NCI-H510A treated with DMSO at 0.1 percent for 48 hours (cell line): ENCODE measurements around the gene SSTR3.
"Not testable (repeated sequence)": the region's sequence is repeated elsewhere in the genome, so short reads cannot be mapped to it uniquely, and the experiment has no call there.

Experiments used
- DNase-seq: peaks from one replicate; lab custom pipeline; 2025; lab: John Stamatoyannopoulos, UW

The SSTR3 gene

DNA sequence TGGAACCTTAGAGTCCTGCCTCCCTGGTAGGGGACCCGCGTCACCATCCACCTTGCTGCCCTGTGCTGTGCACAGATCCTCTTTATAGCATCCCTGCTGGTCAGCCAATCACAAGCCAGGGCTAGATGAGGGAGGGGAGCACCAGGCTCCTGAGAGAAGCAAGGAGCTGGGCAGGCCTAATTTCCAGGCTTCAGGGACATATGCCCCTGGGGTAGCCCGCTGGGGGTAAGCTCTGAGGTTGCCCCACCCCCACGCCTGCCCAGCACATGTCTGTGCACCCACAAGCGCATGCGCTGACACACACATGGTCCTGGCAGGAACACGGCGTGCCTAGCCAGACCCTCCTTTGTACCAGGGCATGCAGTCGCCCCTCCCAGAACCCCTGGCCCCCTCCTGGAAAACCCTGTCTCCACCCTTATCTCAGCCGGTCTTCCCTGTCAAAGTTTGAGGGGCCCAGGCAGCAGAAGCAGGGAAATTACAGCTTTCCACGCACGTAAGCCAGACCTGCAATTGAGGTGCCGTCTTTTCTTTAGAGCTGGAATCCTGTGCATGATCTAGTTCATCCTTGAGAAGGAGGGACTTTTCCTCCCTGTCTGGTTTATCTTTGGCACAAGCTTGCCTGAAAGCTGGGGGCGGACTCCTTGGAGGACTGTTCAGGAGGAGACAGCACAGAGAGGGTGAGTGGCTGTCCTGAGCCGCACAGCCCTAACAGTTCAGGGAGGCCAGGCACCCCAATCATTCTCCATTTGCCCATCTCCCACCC, 2.1 kb downstream of the SSTR3 start:
- no peak for DNase-seq

GRCh38 chr22:37209140-37209845, 3.0 kb downstream of the SSTR3 start:
- no peak for DNase-seq

DNA sequence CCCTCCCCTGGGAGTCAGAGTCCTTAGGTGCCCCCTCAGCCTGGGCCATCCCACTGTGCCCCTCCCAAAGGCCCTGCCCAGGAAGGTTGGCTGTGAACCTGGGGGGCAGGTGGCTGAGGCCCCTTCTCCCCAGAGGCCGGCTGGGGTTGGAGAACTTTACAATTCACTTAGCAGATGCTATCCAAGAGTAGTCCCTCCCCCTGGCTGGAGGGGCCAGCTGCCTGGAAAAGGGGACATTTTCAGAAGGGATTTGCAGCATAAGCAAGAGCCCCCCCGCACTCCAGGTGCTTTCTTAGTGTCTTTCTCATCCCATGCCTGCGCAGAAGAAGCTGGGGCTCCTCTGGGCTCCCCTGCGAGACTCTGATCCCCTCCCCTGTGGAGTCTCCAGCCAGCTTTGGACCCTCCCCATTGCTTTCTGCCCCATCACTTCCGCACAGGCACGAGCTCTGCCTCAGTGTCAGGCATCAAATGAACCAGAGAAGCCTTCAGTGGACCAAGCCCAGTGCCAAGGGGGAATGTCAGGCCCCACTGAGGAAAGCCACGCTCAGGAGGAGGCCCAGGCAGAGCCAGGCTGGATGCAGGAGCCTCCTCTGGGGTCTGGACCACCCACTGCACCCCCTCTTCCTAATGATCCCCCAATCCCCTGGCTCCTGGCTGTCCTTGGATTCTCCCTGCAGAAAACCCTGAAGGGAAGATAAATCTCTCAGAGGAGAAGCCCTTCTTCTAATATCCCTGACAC, 3.7 kb downstream of the SSTR3 start:
- no peak for DNase-seq

DNA sequence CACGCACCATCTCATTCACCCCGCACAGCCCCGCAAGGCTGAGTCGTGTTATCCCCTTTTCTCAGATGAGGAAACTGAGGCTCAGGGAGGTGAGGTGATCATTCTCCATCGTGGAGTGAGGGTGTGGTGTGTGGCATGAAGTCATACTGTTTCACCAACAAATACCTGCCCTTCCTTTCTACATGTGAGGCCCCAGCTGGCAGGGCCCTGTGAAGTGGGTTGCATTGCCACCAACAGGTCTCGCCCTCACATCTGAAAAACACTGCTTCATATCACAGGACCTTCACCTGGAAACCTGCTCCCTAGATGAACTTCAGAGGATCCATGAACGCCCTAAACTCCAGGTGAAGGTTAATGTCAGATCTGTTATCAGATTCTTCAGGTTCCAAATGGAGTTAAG, 4.3 kb downstream of the SSTR3 start:
- no peak for DNase-seq

DNA sequence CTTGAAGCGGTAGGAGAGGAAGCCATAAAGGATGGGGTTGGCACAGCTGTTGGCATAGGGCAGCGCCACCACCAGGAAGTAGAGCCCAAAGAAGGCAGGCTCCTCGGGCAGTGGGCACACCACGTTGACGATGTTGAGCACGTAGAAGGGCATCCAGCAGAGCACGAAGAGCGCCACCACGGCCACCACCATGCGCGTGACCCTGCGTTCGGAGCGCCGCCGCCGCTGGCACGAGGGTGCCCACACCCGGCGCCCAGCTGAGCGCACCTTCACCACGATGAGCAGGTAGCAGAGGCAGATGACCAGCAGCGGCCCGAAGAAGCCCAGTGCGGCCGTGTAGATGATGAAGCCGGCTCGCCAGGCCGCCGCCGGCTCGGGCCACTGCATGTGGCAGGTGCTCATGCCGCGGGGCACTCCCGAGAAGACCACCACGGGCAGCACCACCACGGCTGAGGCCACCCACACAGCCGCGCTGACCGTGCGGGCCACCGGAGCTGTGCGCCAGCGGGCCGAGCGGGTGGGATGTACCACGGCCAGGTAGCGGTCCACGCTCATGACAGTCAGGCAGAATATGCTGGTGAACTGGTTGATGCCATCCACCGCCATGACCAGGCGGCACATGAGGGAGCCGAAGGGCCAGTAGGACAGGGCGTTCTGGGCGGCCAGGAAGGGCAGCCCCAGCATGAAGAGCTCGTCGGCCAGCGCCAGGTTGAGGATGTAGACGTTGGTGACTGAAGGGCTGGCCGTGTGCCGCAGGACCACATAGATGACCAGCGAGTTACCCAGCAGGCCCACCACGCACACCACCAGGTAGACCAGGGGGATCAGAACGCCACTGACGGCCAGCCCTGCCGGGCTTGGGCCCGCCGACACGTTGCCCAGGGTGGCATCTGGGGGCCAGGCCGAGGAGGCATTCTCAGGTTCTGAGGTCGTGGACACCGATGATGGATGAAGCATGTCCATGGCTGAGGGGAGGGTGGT, 5.1 kb downstream of the SSTR3 start:
- DNase-seq, result no peak

GRCh38 chr22:37206118-37206840, 6.0 kb downstream of the SSTR3 start:
- no peak for DNase-seq

- DNase-seq, result no peak
Measured at GRCh38 chr22:37205046-37205445, 7.2 kb downstream of the SSTR3 start.

DNA sequence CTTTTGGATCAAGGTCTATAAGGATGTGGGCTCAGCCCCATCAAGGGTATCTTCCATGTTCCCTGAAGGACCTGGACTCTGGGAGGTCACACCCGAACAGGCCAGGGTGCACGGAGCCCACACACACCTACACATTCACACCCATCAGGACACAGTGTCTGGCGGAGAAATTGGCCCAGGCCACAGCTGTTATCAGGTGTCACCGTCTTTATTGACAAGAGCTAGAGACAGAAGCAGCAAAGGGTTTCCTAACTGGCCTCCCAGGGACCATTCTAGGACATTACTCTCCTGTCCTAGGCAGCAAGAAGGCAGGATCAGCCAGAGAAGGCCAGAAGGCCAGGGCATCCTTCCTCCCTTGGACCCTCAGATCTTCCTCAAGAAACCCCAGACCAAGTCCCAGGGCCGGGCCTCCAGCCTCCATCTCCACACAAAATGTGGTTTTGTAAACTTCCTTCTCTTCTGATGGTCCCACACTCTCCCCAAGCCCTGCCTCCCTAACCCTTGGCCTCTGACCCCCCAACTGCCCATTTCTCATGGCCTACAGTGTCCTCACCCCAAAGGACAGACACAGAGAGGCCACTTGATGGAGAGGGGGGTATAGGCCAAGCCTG, 8.1 kb downstream of the SSTR3 start:
- no peak for DNase-seq

DNA sequence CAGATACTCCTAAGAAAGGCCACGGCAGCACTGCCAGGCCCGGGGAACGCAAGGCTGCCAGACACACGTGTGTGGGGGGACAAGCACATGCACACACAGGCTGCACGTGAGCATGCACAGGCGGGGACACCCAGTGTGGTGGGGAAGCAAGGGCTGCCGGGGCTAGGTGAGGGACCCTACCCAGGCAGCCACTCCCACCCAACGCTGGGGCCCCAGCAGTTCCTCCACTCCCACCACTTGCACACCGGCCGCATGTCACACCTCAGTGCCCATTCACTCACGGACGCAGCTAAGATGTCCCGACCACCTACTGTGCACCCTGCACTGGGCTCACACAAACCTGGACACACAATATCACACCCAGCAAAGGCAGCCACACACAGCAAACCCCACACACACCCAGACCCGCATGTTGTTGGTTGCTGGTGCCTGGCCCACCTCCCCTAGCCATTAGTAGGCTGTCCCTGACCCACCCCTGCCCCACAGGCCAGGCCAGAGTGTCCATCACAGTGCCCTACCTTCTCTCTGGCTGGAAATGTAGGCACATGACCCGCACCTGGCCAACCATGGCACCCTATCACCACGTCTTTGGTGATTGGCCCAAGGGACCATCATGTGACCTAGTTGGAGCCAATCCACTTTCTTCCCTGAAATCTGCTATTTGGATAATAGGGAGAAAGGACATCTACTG, 8.8 kb downstream of the SSTR3 start:
- DNase-seq, result no peak

GRCh38 chr22:37202716-37203115, 9.6 kb downstream of the SSTR3 start:
- DNase-seq, result no peak

DNA sequence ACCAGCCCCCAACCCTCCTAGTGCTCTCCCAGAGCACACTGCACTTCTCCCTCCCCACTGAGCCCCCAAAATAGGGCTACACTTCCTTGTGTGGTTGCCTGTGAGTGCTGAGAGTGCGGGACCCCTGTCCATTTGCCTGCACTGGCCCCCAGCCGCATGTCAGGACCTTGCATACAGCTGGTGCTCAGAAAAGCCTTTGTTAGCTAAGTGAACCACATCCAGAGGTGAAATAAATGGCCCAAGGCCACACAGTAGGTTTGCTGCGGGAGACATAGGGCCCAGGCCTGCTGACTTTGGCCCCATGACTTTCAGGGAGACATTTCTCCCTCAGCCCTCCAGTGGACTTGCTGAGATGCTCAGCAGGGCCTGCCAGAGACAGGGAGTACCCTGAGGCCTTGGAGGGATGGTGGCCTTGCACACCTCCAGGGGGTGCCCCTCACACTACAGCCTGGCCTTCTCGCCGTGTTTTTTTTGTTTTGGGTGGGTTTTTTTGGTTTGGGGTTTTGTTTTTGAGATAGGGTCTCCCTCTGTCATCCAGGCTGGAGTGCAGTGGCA, 10.2 kb downstream of the SSTR3 start:
- no peak for DNase-seq

DNA sequence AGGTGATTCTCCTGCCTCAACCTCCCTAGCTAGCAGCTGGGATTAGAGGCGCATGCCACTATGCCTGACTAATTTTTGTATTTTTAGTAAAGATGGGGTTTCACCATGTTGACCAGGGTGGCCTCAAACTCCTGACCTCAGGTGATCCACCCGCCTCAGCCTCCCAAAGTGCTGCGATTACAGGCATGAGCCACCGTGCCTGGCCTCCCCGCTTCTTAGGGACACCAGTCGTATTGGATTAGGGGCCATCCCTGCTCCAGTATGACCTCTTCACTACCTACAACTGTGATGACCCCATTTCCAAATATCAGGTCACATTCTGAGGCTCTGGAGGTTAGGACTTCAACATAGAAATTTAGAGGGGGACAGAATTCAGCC, 10.8 kb downstream of the SSTR3 start:
- DNase-seq, result not testable (repeated sequence)

DNA sequence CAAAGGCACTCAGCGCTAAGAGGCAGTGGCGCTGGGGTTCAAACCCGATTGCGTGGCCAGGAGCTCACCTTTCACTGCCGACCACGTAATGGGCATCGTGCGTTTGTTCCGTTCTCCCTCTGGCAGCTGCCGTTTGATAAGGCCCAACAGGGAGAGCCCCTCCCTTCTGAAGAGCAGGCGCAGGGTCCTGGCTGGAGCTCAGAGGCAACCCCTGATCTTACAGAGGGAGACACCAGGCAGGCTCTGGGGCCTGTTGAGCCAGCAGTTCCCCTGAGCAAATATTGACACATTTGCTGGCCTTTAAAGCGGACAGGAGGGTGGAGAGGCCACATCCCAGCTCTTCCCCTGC, 12.5 kb downstream of the SSTR3 start:
- DNase-seq, result no peak

DNA sequence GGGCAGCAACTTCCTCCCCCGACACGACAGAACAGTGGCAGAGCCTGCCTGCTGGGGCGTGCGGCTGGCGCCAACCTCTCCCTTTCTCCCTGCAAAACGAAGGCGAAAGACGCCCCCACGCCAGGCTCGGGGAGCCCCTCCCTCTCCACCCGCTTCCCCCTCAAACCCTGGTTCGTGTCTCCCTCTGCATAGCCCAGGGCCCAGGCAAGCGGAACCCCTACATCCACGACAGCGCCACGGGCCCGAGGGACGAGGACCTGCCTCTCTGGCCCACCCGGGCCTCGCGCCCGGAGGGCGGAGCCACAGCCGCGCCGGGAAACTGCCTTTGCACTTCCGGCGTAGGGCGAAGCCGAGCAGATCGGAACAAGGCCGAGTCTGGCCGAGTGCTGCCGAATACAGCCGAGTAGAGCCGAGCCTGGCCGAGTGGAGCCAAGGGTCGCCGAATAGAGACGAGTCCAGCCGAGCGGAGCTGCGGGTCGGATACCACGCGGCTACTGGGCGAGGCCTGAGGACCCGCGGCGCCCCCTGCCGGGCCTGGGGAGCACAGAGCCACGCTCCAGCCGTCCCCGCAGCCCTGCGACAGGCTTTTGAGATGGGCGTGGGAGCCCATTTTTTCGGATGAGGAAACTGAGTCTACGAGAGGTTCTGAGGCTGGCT, 13.0 kb downstream of the SSTR3 start:
- DNase-seq, result peak; percentile 33

DNA sequence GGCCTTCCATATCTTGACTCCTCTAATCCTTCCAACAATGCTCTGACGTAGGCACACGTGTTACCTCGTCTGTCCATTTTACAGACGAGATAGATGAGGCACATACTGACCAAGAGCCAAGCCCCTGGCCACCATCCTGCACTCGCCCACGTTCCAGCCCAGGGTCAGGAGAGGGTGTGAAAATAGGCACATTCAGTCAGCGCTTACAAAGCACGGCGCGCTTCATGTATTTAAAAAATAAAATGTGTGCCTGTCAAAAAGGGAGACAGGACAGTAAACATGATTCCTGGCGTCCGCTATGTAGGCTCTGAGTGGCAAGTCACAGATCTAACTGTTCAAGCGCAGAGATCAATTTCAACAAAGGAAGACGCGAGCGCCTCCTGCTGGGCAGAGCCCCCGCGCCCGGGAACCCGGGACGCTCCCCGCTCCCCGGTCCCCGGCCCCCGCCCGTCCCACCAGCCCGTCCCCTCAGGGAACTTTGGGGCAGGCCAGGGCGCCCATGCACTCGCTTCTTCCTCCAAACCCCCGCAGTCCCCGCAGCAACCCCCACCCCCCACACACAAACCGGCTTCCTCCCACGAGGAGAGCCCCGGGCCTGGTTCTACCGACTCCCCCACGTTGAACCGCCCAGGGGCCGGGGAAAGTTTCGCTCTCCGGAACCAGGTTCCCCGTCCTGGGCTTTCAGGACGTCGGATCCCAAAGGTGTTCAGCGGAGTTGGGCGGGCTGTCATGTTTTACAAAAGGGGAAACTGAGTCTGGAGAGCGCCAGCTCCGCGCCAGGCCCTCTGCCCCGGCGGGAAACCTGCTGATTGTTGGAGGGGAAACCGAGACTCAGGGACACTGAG, 13.8 kb downstream of the SSTR3 start:
- no peak for DNase-seq

- no peak for DNase-seq
Measured at GRCh38 chr22:37197451-37198257, 14.6 kb downstream of the SSTR3 start.
